Measurements from ENCODE around the gene ZNF680.
"Not testable (repeated sequence)": the region's sequence is repeated elsewhere in the genome, so short reads cannot be mapped to it uniquely, and the experiment has no call there.

ZNF680 gene

GRCh38 chr7:64555046-64555445, 7.8 kb downstream of the ZNF680 start:
- DNase-seq = no peak

- not testable (repeated sequence) for DNase-seq
Observed at GRCh38 chr7:64554188-64554587, 8.7 kb downstream of the ZNF680 start.

- no peak for DNase-seq
Observed at GRCh38 chr7:64551375-64552142, 11.3 kb downstream of the ZNF680 start.

GRCh38 chr7:64544010-64544409, 18.9 kb downstream of the ZNF680 start:
- DNase-seq = no peak

- DNase-seq = no peak
Observed at GRCh38 chr7:64541438-64542359, 21.2 kb downstream of the ZNF680 start.

GRCh38 chr7:64533756-64534155, 29.1 kb downstream of the ZNF680 start:
- DNase-seq = no peak

- DNase-seq = no peak
Observed at GRCh38 chr7:64528770-64529169, 34.1 kb downstream of the ZNF680 start.

GRCh38 chr7:64521409-64521984, 41.4 kb downstream of the ZNF680 start:
- no peak for DNase-seq

- no peak for DNase-seq
Observed at GRCh38 chr7:64516451-64516850, 46.4 kb downstream of the ZNF680 start.

- no peak for DNase-seq
Observed at GRCh38 chr7:64515781-64516180, 47.1 kb downstream of the ZNF680 start.

- DNase-seq = no peak
Observed at GRCh38 chr7:64515330-64515729, 47.5 kb downstream of the ZNF680 start.

- DNase-seq = no peak
Observed at GRCh38 chr7:64509583-64509982, 53.3 kb downstream of the ZNF680 start.

- no peak for DNase-seq
Observed at GRCh38 chr7:64504581-64505120, 58.2 kb downstream of the ZNF680 start.

GRCh38 chr7:64498270-64498669, 64.6 kb downstream of the ZNF680 start:
- DNase-seq = no peak

- DNase-seq = no peak
Observed at GRCh38 chr7:64494912-64495461, 67.9 kb downstream of the ZNF680 start.

GRCh38 chr7:64485623-64486022, 77.2 kb downstream of the ZNF680 start:
- DNase-seq = no peak

All from activated CD4-positive, alpha-beta T cell treated with anti-CD3 and anti-CD28 coated beads, Interleukin-2, amount 50 U/mL, for 16 hours (primary cell).